ENCODE measurements around the gene QKI. TPM values are rescaled to one million over a fixed set of nuclear protein-coding genes. Genes with fewer than 3 reads are reported as not detected.

The QKI gene
- total RNA-seq, 1 experiment from 2014 or later, result 176 TPM

- H3K4ac ChIP-seq (ENCODE audit: low read depth, low read length), result no peak overlapping the region
- H3K36me3 Mint-ChIP-seq (ENCODE audit: insufficient read depth in 1 of 3, low read depth in 3 of 3), result 0 out of 7 replicates have a peak, but pooled peaks cover 0 to 4% (median 0%) of the 10 kb centered on the region in 3 experiments
- H2BK20ac ChIP-seq (ENCODE audit: low read depth, low read length, poor library complexity, severe bottlenecking), result no peak overlapping the region
- peaks cover 15% of the 10 kb centered on the region for H3K27me3 Mint-ChIP-seq (ENCODE audit: low read depth)
- no peak overlapping the region for H3K27ac Mint-ChIP-seq
- no peak for TF ChIP-seq CTCF (conservative IDR thresholded peaks at IDR 0.05)
- H3K4me1 Mint-ChIP-seq, result peaks cover 62 to 66% of the 10 kb centered on the region in 2 experiments
- no peak overlapping the region for H4K8ac ChIP-seq (replicated peaks; ENCODE audit: insufficient read length, low read depth, low read length)
- no peaks in the 10 kb centered on the region; a peak in 3 of 5 replicates for H3K9me3 Mint-ChIP-seq
- no peak overlapping the region for H2BK120ac ChIP-seq (ENCODE audit: low read depth, low read length, poor library complexity, severe bottlenecking)
- no peak overlapping the region for H3K56ac ChIP-seq (ENCODE audit: insufficient read length, low read depth, low read length)
- H3K23me2 ChIP-seq (ENCODE audit: insufficient read length, low read depth, low read length, poor library complexity, severe bottlenecking), result peaks cover 3% of the 10 kb centered on the region
- H2BK15ac ChIP-seq (ENCODE audit: low read depth, low read length), result no peak overlapping the region
- H4K20me1 ChIP-seq (ENCODE audit: control insufficient read depth, insufficient read depth, insufficient read length), result no peaks in the 10 kb centered on the region
- no peak overlapping the region for H3T11ph ChIP-seq (ENCODE audit: low read length)
- DNase-seq, result no peak
- H3K23ac ChIP-seq (ENCODE audit: insufficient read length, low read depth, low read length), result no peak overlapping the region
- H3K4me1 ChIP-seq (ENCODE audit: insufficient read depth, low read length), result peaks cover 5% of the 10 kb centered on the region; the same call in 1 of the 2 replicates
- H2BK12ac ChIP-seq (ENCODE audit: insufficient read length, low read depth, low read length), result no peak overlapping the region
- no peaks in the 10 kb centered on the region for H3K79me2 ChIP-seq (ENCODE audit: insufficient read depth, low read length)
- no peak overlapping the region for H4K91ac ChIP-seq (ENCODE audit: insufficient read length, low read depth, low read length)
- H3K79me1 ChIP-seq (ENCODE audit: insufficient read depth, low read depth, low read length, poor library complexity, severe bottlenecking), result no peaks in the 10 kb centered on the region
- H3K9ac ChIP-seq (ENCODE audit: extremely low read depth, insufficient read length, low read length), result no peak overlapping the region
- no peaks in the 10 kb centered on the region for H3K27me3 ChIP-seq (ENCODE audit: insufficient read depth, low read length)
- no peak overlapping the region for H3K18ac ChIP-seq (ENCODE audit: insufficient read length, low read depth, low read length)
- no peak overlapping the region for H3K4me2 ChIP-seq (ENCODE audit: insufficient read depth, insufficient read length, low read length)
- no peak overlapping the region for H2AFZ ChIP-seq (ENCODE audit: low read length)
- WGBS (ENCODE audit: extremely low coverage, insufficient read length, low lambda C conversion rate), result no CpG with 5 or more reads among the region's 2 CpGs
- no peak overlapping the region for H3K14ac ChIP-seq (ENCODE audit: insufficient read depth, low read length)
- H2BK5ac ChIP-seq (ENCODE audit: insufficient read length, low read length), result no peak overlapping the region
- no peaks in the 10 kb centered on the region for H3K9me3 ChIP-seq (ENCODE audit: control insufficient read depth, low read depth, low read length)
- H2AK5ac ChIP-seq (ENCODE audit: insufficient read length, low read length), result no peak overlapping the region
- no peak overlapping the region for H4K5ac ChIP-seq (ENCODE audit: insufficient read length, low read depth, low read length)
- no peak overlapping the region for H3K27ac ChIP-seq (ENCODE audit: insufficient read length, low read depth, low read length)
- H3K4me3 Mint-ChIP-seq, result no peak overlapping the region
Observed at GRCh38 chr6:163400509-163400908, 14.0 kb upstream of the QKI start.
